HepG2 (cell line): Measurements from ENCODE around the gene ZFPM1. TPM values are rescaled to one million over a fixed set of nuclear protein-coding genes. Genes with fewer than 3 reads are reported as not detected.

Source experiments
- ATAC-seq: fragments of 200-7000 bp; cut with Tn5 transposase; 3 replicates; pipeline ENCODE4 v1.9.1; 2020; ENCODE audit warnings: mild to moderate bottlenecking, moderate library complexity
- BruUV-seq: library from RNA; stranded (reverse); fragments of 400-500 nt; replicated peaks from 2 replicates; lab custom pipeline; 2021; lab: Mats Ljungman, UMichigan
- CTCF ChIA-PET: fragments of 300-600 bp; formaldehyde crosslinking; extraction: SDS; loops from one replicate; lab custom pipeline; 2021; ENCODE audit warnings: low total read pairs, inconsistent platforms, low intra/inter-chr PET ratio; lab: Yijun Ruan, JAX
- POLR2A ChIA-PET: fragments of 350-600 bp; sonication (Branson Sonifier 250); formaldehyde crosslinking; loops from one replicate; lab custom pipeline; 2020; ENCODE audit warnings: antibody characterized with exemption, inconsistent platforms; lab: Yijun Ruan, JAX
- DNase-seq: peaks from one replicate; pipeline ENCODE4 v3.0.0-alpha.2; 2015; ENCODE audit warnings: low spot score
- FAIRE-seq: peaks from 3 replicates; lab custom pipeline; 2011; peaks lifted over from hg19 to GRCh38; lab: Jason Lieb, UNC
- H2AFZ ChIP-seq: one replicate; pipeline ENCODE4 v1.6.1; 2011; ENCODE audit warnings: low read length, inconsistent platforms
- H3K27ac ChIP-seq: fragments of 300-600 bp; 3 replicates; pipeline ENCODE4 v1.8.0; 2011; ENCODE audit warnings: mixed run types, mild to moderate bottlenecking, mixed read lengths, low read length, inconsistent platforms; ENCODE audit not compliant: insufficient read depth; ENCODE audit errors: extremely low read length
- H3K27me3 ChIP-seq, 2 experiments: fragments of 200-600 bp in 1 of 2; 2 replicates in 1 of 2; 3 replicates in 1 of 2; pipeline versions ENCODE4 v1.6.0 to v1.8.0; 2011; ENCODE audit warnings: low read length in 2 of 2, mild to moderate bottlenecking in 2 of 2, moderate library complexity in 2 of 2, inconsistent platforms in 1 of 2; ENCODE audit not compliant: insufficient read depth in 2 of 2, control insufficient read depth in 1 of 2
- H3K36me3 ChIP-seq, 2 experiments: fragments of 200-600 bp in 1 of 2; replicated peaks in 1 of 2; 2 replicates in 1 of 2; 3 replicates in 1 of 2; pipeline versions ENCODE4 v1.5.1 to v1.8.0; 2011; ENCODE audit warnings: low read length in 2 of 2, inconsistent platforms in 1 of 2; ENCODE audit not compliant: insufficient read depth in 2 of 2, control insufficient read depth in 1 of 2
- H3K4me1 ChIP-seq: 2 replicates; pipeline ENCODE4 v1.5.1; 2012; ENCODE audit warnings: low read length, inconsistent platforms; ENCODE audit not compliant: insufficient read depth
- H3K4me2 ChIP-seq: 2 replicates; pipeline ENCODE4 v1.6.0; 2011; ENCODE audit warnings: low read depth, low read length, inconsistent platforms
- H3K4me3 ChIP-seq, 3 experiments: fragments of 200-600 bp in 1 of 3; sonication (generic), shearing (Covaris generic) in 1 of 3; replicated peaks in 1 of 3; 2 replicates each; pipeline ENCODE4 v1.5.1; 2011 to 2016; ENCODE audit warnings: low read length in 3 of 3, inconsistent platforms in 2 of 3, low read depth in 2 of 3, mild to moderate bottlenecking in 2 of 3, control low read depth in 1 of 3, mixed read lengths in 1 of 3; ENCODE audit not compliant: insufficient read depth in 1 of 3
- H3K79me2 ChIP-seq: one replicate; pipeline ENCODE4 v1.6.1; 2011; ENCODE audit warnings: low read length, inconsistent platforms; ENCODE audit not compliant: insufficient read depth
- H3K9ac ChIP-seq: 2 replicates; pipeline ENCODE4 v1.6.0; 2011; ENCODE audit warnings: mild to moderate bottlenecking, low read depth, low read length, inconsistent platforms; ENCODE audit not compliant: insufficient read depth
- H3K9me3 ChIP-seq: 2 replicates; pipeline ENCODE4 v1.5.1; 2012; ENCODE audit warnings: mild to moderate bottlenecking, low read length
- H4K20me1 ChIP-seq: 2 replicates; pipeline ENCODE4 v1.6.0; 2011; ENCODE audit warnings: inconsistent platforms, mild to moderate bottlenecking, low read length, moderate library complexity; ENCODE audit not compliant: insufficient read depth
- MYPOP ChIP-seq: sonication (generic); formaldehyde crosslinking; IDR thresholded peaks from 2 replicates; pipeline ENCODE4 v1.8.1; 2023; ENCODE audit warnings: mild to moderate bottlenecking, moderate library complexity, missing genetic modification reagents
- NBN ChIP-seq: fragments of 450-650 bp; conservative IDR thresholded peaks from 2 replicates; pipeline ENCODE4 v1.6.1; 2017
- ZFP62 ChIP-seq: sonication (generic); formaldehyde crosslinking; IDR thresholded peaks from 2 replicates; pipeline ENCODE4 v1.4.0; 2020; ENCODE audit warnings: missing genetic modification reagents
- ZFP91 ChIP-seq: sonication (generic); formaldehyde crosslinking; IDR thresholded peaks from 2 replicates; pipeline ENCODE4 v1.9.0; 2022; ENCODE audit warnings: missing genetic modification reagents, mild to moderate bottlenecking, borderline replicate concordance
- ZNF275 ChIP-seq: sonication (generic); formaldehyde crosslinking; IDR thresholded peaks from 2 replicates; pipeline ENCODE4 v1.8.0; 2022; ENCODE audit warnings: missing genetic modification reagents, mild to moderate bottlenecking, inconsistent platforms, borderline replicate concordance
- ZNF883 ChIP-seq: sonication (generic); formaldehyde crosslinking; IDR thresholded peaks from 2 replicates; pipeline ENCODE4 v1.5.1; 2020; ENCODE audit warnings: mild to moderate bottlenecking, missing genetic modification reagents; ENCODE audit errors: not compliant biosample characterization
- WGBS: methylation state at CpG from one replicate; pipeline ENCODE4 v1.1.6; 2017; ENCODE audit warnings: low lambda C conversion rate; 5-methylcytosine and 5-hydroxymethylcytosine counted together
- in situ Hi-C: cut with HindIII; loops from 2 replicates; pipeline ENCODE4 v1.10.0; 2017; ENCODE audit warnings: low pct_unique_long_range_greater_than_20kb; ENCODE audit not compliant: extremely low pct_ligation_motif_present
- intact Hi-C: fragments of 100-400 bp; cut with micrococcal nuclease; formaldehyde crosslinking; loops from one replicate; pipeline ENCODE4 v1.10.0; 2022; ENCODE audit not compliant: unreplicated experiment
- polyA plus RNA-seq, 8 experiments: library from polyadenylated mRNA; depleted of rRNA in 3 of 8; stranded (reverse) in 7 of 8; unstranded in 1 of 8; fragments of >200 nt; fragmentation: Illumina TruSeq in 4 of 8; extraction: Trizol in 4 of 8; gene quantifications; 2 replicates each; pipeline versions ENCODE4 v1.2.1 to v1.2.3, GENCODE V29; 2011 to 2016; ENCODE audit warnings: low read depth in 4 of 8, missing spikeins in 1 of 8, mixed read lengths in 1 of 8; ENCODE audit not compliant: insufficient read depth in 1 of 8
- total RNA-seq, 5 experiments: library from RNA; depleted of rRNA; stranded (reverse); fragments of >200 nt; fragmentation: Illumina TruSeq; extraction: Trizol; gene quantifications; 2 replicates each; pipeline ENCODE4 v1.2.3, GENCODE V29; 2016; ENCODE audit warnings: low read depth in 1 of 5

ZFPM1 gene
- total and polyA plus RNA-seq, 2 of the 13 experiments (the other 11 are each of a cell fraction or from before 2014, with no cell fraction given), result 1.3 to 3.8 TPM

- TF ChIP-seq ZFP91 (CRISPR knock-in tag) (0 out of 2 replicates have a peak, but pooled peaks have one; percentile 37), MYPOP (no peak), ZFP62 (CRISPR knock-in tag) (no peak), ZNF883 (CRISPR knock-in tag) (no peak), NBN (no peak), ZNF275 (CRISPR knock-in tag) (no peak)
- H3K27ac ChIP-seq, result no peak overlapping the region
- H3K9ac ChIP-seq, result no peak overlapping the region
- intact Hi-C loops (no loop called here), in situ Hi-C loops (no loop called here)
- H3K4me3 ChIP-seq, result no peak overlapping the region
- H3K79me2 ChIP-seq, result peaks cover 12% of the 10 kb centered on the region
- H3K36me3 ChIP-seq, result peaks cover 4 to 8% of the 10 kb centered on the region in 2 experiments; a peak in 2 of 5 replicates
- H3K9me3 ChIP-seq, result no peaks in the 10 kb centered on the region
- FAIRE-seq (no peak), ATAC-seq (no peak), DNase-seq (no peak)
- POLR2A ChIA-PET, result interaction anchor here (2.0 kb wide), 1 partner anchor 26 kb away, joined by 4 read pairs; no protein-coding TSS in a partner anchor
- H3K27me3 ChIP-seq, result no peaks in the 10 kb centered on the region
- no TSS peak for BruUV-seq
- peaks cover 19% of the 10 kb centered on the region; the same call in 1 of the 2 replicates for H4K20me1 ChIP-seq
- WGBS, result 93% methylated on average over 19 of the region's 19 CpGs
- H3K4me1 ChIP-seq, result peaks cover 20% of the 10 kb centered on the region
- H3K4me2 ChIP-seq, result no peak overlapping the region
- H2AFZ ChIP-seq, result no peak overlapping the region
- CTCF ChIA-PET, result no interaction called here
Measured at GRCh38 chr16:88480829-88481228, 27.7 kb downstream of the ZFPM1 start.
